ENCODE measurements around the gene KCNH2. TPM values are rescaled to one million over a fixed set of nuclear protein-coding genes. Genes with fewer than 3 reads are reported as not detected.

Gene KCNH2
- total RNA-seq, 1 donor from 2014 or later: 3.6 TPM

GRCh38 chr7:151017370-151017952 lies 39.3 kb upstream of the KCNH2 start:
- H3K4me3 ChIP-seq: no peak overlapping the region
- intact Hi-C loops (cut with DNase I): no loop called here

GRCh38 chr7:151016942-151017341 lies 38.8 kb upstream of the KCNH2 start:
- no peak for DNase-seq
- H3K36me3 ChIP-seq: no peaks in the 10 kb centered on the region
- peaks cover 17% of the 10 kb centered on the region for H3K4me1 ChIP-seq
- no peak overlapping the region for H3K27ac ChIP-seq
- H3K9me3 ChIP-seq: no peaks in the 10 kb centered on the region
- intact Hi-C loops (cut with DNase I): no loop called here
- no peak overlapping the region for H3K4me3 ChIP-seq
- peaks cover 33% of the 10 kb centered on the region for H3K27me3 ChIP-seq
- TF ChIP-seq CTCF (IDR thresholded peaks at IDR 0.05): no peak
- no peak for ATAC-seq

More at GRCh38 chr7:151017370-151017952, 39.3 kb upstream of the KCNH2 start:
- H3K36me3 ChIP-seq: no peaks in the 10 kb centered on the region
- ATAC-seq (no peak), DNase-seq (no peak)
- H3K27ac ChIP-seq: no peak overlapping the region
- H3K9me3 ChIP-seq: no peaks in the 10 kb centered on the region
- H3K27me3 ChIP-seq: peaks cover 33% of the 10 kb centered on the region
- TF ChIP-seq CTCF (IDR thresholded peaks at IDR 0.05): no peak
- H3K4me1 ChIP-seq: peaks cover 17% of the 10 kb centered on the region

GRCh38 chr7:151016505-151016904 lies 38.4 kb upstream of the KCNH2 start:
- intact Hi-C loops (cut with DNase I): no loop called here
- H3K36me3 ChIP-seq: no peaks in the 10 kb centered on the region
- H3K4me1 ChIP-seq: peaks cover 17% of the 10 kb centered on the region
- no peak for TF ChIP-seq CTCF (IDR thresholded peaks at IDR 0.05)
- H3K27me3 ChIP-seq: peaks cover 33% of the 10 kb centered on the region
- ATAC-seq (no peak), DNase-seq (no peak)
- H3K27ac ChIP-seq: no peak overlapping the region
- no peak overlapping the region for H3K4me3 ChIP-seq
- no peaks in the 10 kb centered on the region for H3K9me3 ChIP-seq

- H3K27ac ChIP-seq: no peak overlapping the region
- H3K36me3 ChIP-seq: no peaks in the 10 kb centered on the region
- TF ChIP-seq CTCF (IDR thresholded peaks at IDR 0.05): no peak
- H3K27me3 ChIP-seq: peaks cover 32% of the 10 kb centered on the region
- H3K9me3 ChIP-seq: no peaks in the 10 kb centered on the region
- DNase-seq (no peak), ATAC-seq (no peak)
- H3K4me1 ChIP-seq: peaks cover 17% of the 10 kb centered on the region
- intact Hi-C loops (cut with DNase I): no loop called here
- no peak overlapping the region for H3K4me3 ChIP-seq
Observed at GRCh38 chr7:151015967-151016366, 37.8 kb upstream of the KCNH2 start.

GRCh38 chr7:151014950-151015349 lies 36.8 kb upstream of the KCNH2 start:
- H3K36me3 ChIP-seq: no peaks in the 10 kb centered on the region
- H3K27ac ChIP-seq: no peak overlapping the region
- no peak for DNase-seq
- H3K4me3 ChIP-seq: no peak overlapping the region
- ATAC-seq: no peak
- TF ChIP-seq CTCF (IDR thresholded peaks at IDR 0.05): no peak
- intact Hi-C loops (cut with DNase I): no loop called here
- no peaks in the 10 kb centered on the region for H3K9me3 ChIP-seq
- peaks cover 22% of the 10 kb centered on the region for H3K27me3 ChIP-seq
- H3K4me1 ChIP-seq: peaks cover 26% of the 10 kb centered on the region

Measured in upper lobe of right lung (tissue), 1 donor.